ENCODE data around the gene C10orf120.

GRCh38 chr10:122733931-122734665 lies 34.5 kb upstream of the C10orf120 start:
- TF ChIP-seq CTCF (IDR thresholded peaks at IDR 0.05) (no peak), POLR2A (IDR thresholded peaks at IDR 0.05) (no peak), EP300 (IDR thresholded peaks at IDR 0.05) (no peak)

All from tibial nerve (tissue), 4 donors.